Left forelimb (tissue), 1 donor: Measurements from ENCODE around the gene FARS2.
"Not testable (repeated sequence)": the region's sequence is repeated elsewhere in the genome, so short reads cannot be mapped to it uniquely, and the experiment has no call there.

Source experiments
- DNase-seq: peaks from one replicate; pipeline ENCODE4 v3.0.0-alpha.2; 2018; ENCODE audit warnings: low spot score

FARS2 gene

GRCh38 chr6:5670811-5671561 is 409.7 kb downstream of the FARS2 start:
- no peak for DNase-seq

GRCh38 chr6:5671601-5672559 is 410.6 kb downstream of the FARS2 start:
- DNase-seq: no peak

GRCh38 chr6:5672581-5673011 is 411.3 kb downstream of the FARS2 start:
- no peak for DNase-seq

GRCh38 chr6:5673019-5673790 is 411.9 kb downstream of the FARS2 start:
- no peak for DNase-seq

GRCh38 chr6:5674141-5674540 is 412.8 kb downstream of the FARS2 start:
- DNase-seq: no peak

GRCh38 chr6:5674721-5675120 is 413.4 kb downstream of the FARS2 start:
- DNase-seq: no peak

- DNase-seq: no peak
Observed at GRCh38 chr6:5676701-5677100, 415.4 kb downstream of the FARS2 start.

GRCh38 chr6:5677219-5678000 is 416.1 kb downstream of the FARS2 start:
- no peak for DNase-seq

GRCh38 chr6:5679270-5679669 is 418.0 kb downstream of the FARS2 start:
- no peak for DNase-seq

- DNase-seq: no peak
Observed at GRCh38 chr6:5679691-5680090, 418.4 kb downstream of the FARS2 start.

- no peak for DNase-seq
Observed at GRCh38 chr6:5680095-5680494, 418.8 kb downstream of the FARS2 start.

- DNase-seq: no peak
Observed at GRCh38 chr6:5681480-5681879, 420.2 kb downstream of the FARS2 start.

- DNase-seq: no peak
Observed at GRCh38 chr6:5682530-5682929, 421.2 kb downstream of the FARS2 start.

- DNase-seq: not testable (repeated sequence)
Observed at GRCh38 chr6:5683747-5684146, 422.4 kb downstream of the FARS2 start.

GRCh38 chr6:5684320-5685053 is 423.2 kb downstream of the FARS2 start:
- no peak for DNase-seq

- no peak for DNase-seq
Observed at GRCh38 chr6:5693225-5694145, 432.2 kb downstream of the FARS2 start.

GRCh38 chr6:5695260-5696245 is 434.2 kb downstream of the FARS2 start:
- no peak for DNase-seq

GRCh38 chr6:5697508-5697907 is 436.2 kb downstream of the FARS2 start:
- DNase-seq: no peak
